SH-SY5Y (cell line): ENCODE measurements around the gene SLC38A8.

Experiments
- GATA2 ChIP-seq: IDR thresholded peaks from 2 replicates; pipeline ENCODE4 v1.6.1; 2011; ENCODE audit warnings: mild to moderate bottlenecking, low read depth, low read length
- GATA3 ChIP-seq: IDR thresholded peaks from 2 replicates; pipeline ENCODE4 v1.6.1; 2011; ENCODE audit warnings: low read depth, mild to moderate bottlenecking, low read length, moderate library complexity

DNA sequence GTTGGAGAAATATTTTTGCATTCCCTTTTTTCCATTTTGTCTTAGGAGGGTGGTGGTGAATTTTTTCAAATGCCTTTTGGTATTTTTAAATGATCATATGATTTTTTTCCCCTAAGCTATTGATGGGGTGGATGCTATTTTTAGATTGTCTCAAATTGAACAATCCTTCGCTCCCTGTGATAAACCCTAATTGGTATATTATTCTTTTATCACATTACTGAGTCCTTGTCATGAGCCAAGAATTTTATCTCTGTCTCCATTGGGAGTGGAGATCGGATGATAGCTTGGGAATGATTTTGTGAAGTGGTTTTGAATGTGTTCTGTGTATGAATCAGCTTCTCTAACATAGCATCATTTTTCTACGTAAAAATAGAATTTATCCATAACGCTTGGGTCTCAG lies 59.1 kb downstream of the SLC38A8 start:
- peak; percentile 61; the same call in 1 of the 2 replicates for TF ChIP-seq GATA2
- no peak for TF ChIP-seq GATA3
